K562 (cell line): ENCODE data around the gene SMS. TPM values are rescaled to one million over a fixed set of nuclear protein-coding genes. Genes with fewer than 3 reads are reported as not detected.

Experiments used
- ATAC-seq: fragments of 200-7000 bp; cut with Tn5 transposase; 3 replicates; pipeline ENCODE4 v1.9.1; 2020; ENCODE audit warnings: moderate library complexity
- BruUV-seq: library from RNA; stranded (reverse); fragments of 400-500 nt; replicated peaks from 2 replicates; lab custom pipeline; 2021; lab: Mats Ljungman, UMichigan
- CTCF ChIA-PET: fragments of 300-600 bp; formaldehyde crosslinking; extraction: SDS; loops from one replicate; lab custom pipeline; 2021; ENCODE audit warnings: low intra/inter-chr PET ratio; lab: Yijun Ruan, JAX
- POLR2A ChIA-PET: fragments of 300-600, 350-650 bp; sonication (Branson Sonifier 250); formaldehyde crosslinking; extraction: SDS; loops from one replicate; lab custom pipeline; 2021; ENCODE audit warnings: antibody characterized with exemption, inconsistent platforms; lab: Yijun Ruan, JAX
- DNase-seq, 4 experiments: peaks; one replicate each; pipeline versions ENCODE4 v3.0.0 to v3.0.0-alpha.2; 2011 to 2018; ENCODE audit warnings: low spot score in 3 of 4, mixed read lengths in 3 of 4; ENCODE audit errors: extremely low read depth in 1 of 4
- FAIRE-seq: peaks from 2 replicates; lab custom pipeline; 2011; peaks lifted over from hg19 to GRCh38; lab: Jason Lieb, UNC
- H2AFZ ChIP-seq: 2 replicates; pipeline ENCODE4 v1.6.0; 2011; ENCODE audit warnings: low read depth, low read length, control low read depth, inconsistent platforms
- H3K27ac ChIP-seq: fragments of 200-600 bp; 3 replicates; pipeline ENCODE4 v1.8.0; 2011; ENCODE audit warnings: low read depth, mild to moderate bottlenecking, control low read depth, inconsistent platforms, low read length, moderate library complexity, mixed read lengths; ENCODE audit errors: extremely low read depth
- H3K27me3 ChIP-seq, 2 experiments: fragments of 300-600 bp in 1 of 2; 2 replicates in 1 of 2; 3 replicates in 1 of 2; pipeline versions ENCODE4 v1.6.0 to v1.8.0; 2011; ENCODE audit warnings: inconsistent platforms in 2 of 2, low read length in 2 of 2, mild to moderate bottlenecking in 1 of 2, mixed read lengths in 1 of 2, moderate library complexity in 1 of 2; ENCODE audit not compliant: control insufficient read depth in 2 of 2, insufficient read depth in 2 of 2
- H3K36me3 ChIP-seq: fragments of 300-600 bp; 3 replicates; pipeline ENCODE4 v1.8.0; 2011; ENCODE audit warnings: mild to moderate bottlenecking, low read length, inconsistent platforms; ENCODE audit not compliant: control insufficient read depth, insufficient read depth
- H3K4me1 ChIP-seq, 2 experiments: fragments of 200-600 bp in 1 of 2; replicated peaks in 1 of 2; 2 replicates in 1 of 2; 3 replicates in 1 of 2; pipeline versions ENCODE4 v1.5.1 to v1.8.0; 2011; ENCODE audit warnings: inconsistent platforms in 2 of 2, low read length in 2 of 2, mild to moderate bottlenecking in 1 of 2, mixed read lengths in 1 of 2, moderate library complexity in 1 of 2; ENCODE audit not compliant: control insufficient read depth in 2 of 2, insufficient read depth in 2 of 2
- H3K4me2 ChIP-seq: 2 replicates; pipeline ENCODE4 v1.6.1; 2011; ENCODE audit warnings: low read length, control low read depth, inconsistent platforms, mixed read lengths; ENCODE audit not compliant: insufficient read depth
- H3K4me3 ChIP-seq: fragments of 200-600 bp; sonication (generic), shearing (Covaris generic); 2 replicates; pipeline ENCODE4 v1.5.1; 2016; ENCODE audit warnings: control low read depth, inconsistent platforms
- H3K79me2 ChIP-seq: fragments of 200-600 bp; 3 replicates; pipeline ENCODE4 v1.8.0; 2011; ENCODE audit warnings: low read length, inconsistent platforms; ENCODE audit not compliant: control insufficient read depth, insufficient read depth
- H3K9ac ChIP-seq, 2 experiments: 2 replicates each; pipeline versions ENCODE4 v1.6.0 to v1.6.1; 2011; ENCODE audit warnings: low read depth in 2 of 2, low read length in 2 of 2, control low read depth in 1 of 2, inconsistent platforms in 1 of 2, mild to moderate bottlenecking in 1 of 2, mixed read lengths in 1 of 2; ENCODE audit not compliant: insufficient read depth in 1 of 2
- H3K9me1 ChIP-seq: one replicate; pipeline ENCODE4 v1.6.0; 2011; ENCODE audit warnings: inconsistent platforms, mild to moderate bottlenecking, low read length, moderate library complexity; ENCODE audit not compliant: control insufficient read depth, insufficient read depth
- H3K9me3 ChIP-seq: replicated peaks from 2 replicates; pipeline ENCODE4 v1.5.1; 2011; ENCODE audit warnings: low read depth, low read length, inconsistent platforms; ENCODE audit not compliant: control insufficient read depth, insufficient read depth
- H4K20me1 ChIP-seq: replicated peaks from 2 replicates; pipeline ENCODE4 v1.6.1; 2011; ENCODE audit warnings: low read length, inconsistent platforms, mixed read lengths; ENCODE audit not compliant: control insufficient read depth, insufficient read depth
- CXXC5 ChIP-seq: fragments of 250-450 bp; sonication (Bioruptor Pico); IDR thresholded peaks from 2 replicates; pipeline ENCODE4 v1.8.0; 2022; ENCODE audit warnings: inconsistent platforms, mild to moderate bottlenecking, moderate library complexity
- GATAD2A ChIP-seq: fragments of 450-650 bp; IDR thresholded peaks from 2 replicates; pipeline ENCODE4 v1.6.1; 2017
- GATAD2B ChIP-seq: fragments of 450-650 bp; IDR thresholded peaks from 2 replicates; pipeline ENCODE4 v1.6.1; 2017; ENCODE audit warnings: mild to moderate bottlenecking, borderline replicate concordance
- HCFC1 ChIP-seq: IDR thresholded peaks from 2 replicates; pipeline ENCODE4 v1.6.1; 2012; ENCODE audit warnings: low read depth, low read length, improper control_type of control experiment
- MYC ChIP-seq, 2 experiments: fragments of 250-450 bp in 1 of 2; sonication (Bioruptor Pico) in 1 of 2; IDR thresholded peaks; 2 replicates each; pipeline versions ENCODE4 v1.5.1 to v1.6.1; 2012 to 2021; ENCODE audit warnings: low read depth in 2 of 2, borderline replicate concordance in 1 of 2, improper control_type of control experiment in 1 of 2, low read length in 1 of 2, mild to moderate bottlenecking in 1 of 2, moderate library complexity in 1 of 2
- RFX5 ChIP-seq: IDR thresholded peaks from 2 replicates; pipeline ENCODE4 v1.6.1; 2011; ENCODE audit warnings: low read depth, mild to moderate bottlenecking, improper control_type of control experiment, low read length
- ZNF764 ChIP-seq: fragments of 250-450 bp; sonication (Bioruptor Pico); IDR thresholded peaks from 2 replicates; pipeline ENCODE4 v1.4.0; 2020; ENCODE audit warnings: low read depth, mild to moderate bottlenecking, moderate library complexity
- WGBS: fragments of 100-300 bp; shearing (Covaris generic); methylation state at CpG from one replicate; pipeline ENCODE4 v1.1.6; 2016; ENCODE audit warnings: low coverage, mixed read lengths; ENCODE audit not compliant: insufficient coverage; ENCODE audit errors: missing lambda C conversion rate; 5-methylcytosine and 5-hydroxymethylcytosine counted together
- in situ Hi-C: fragments of 300-500 bp; cut with MboI; formaldehyde crosslinking; loops from 4 replicates; pipeline ENCODE4 v1.15.0; 2018; ENCODE audit warnings: inconsistent platforms, mixed read lengths
- intact Hi-C: fragments of 100-400 bp; cut with micrococcal nuclease; formaldehyde crosslinking; loops from 2 replicates; pipeline ENCODE4 v1.14.2; 2022
- polyA plus RNA-seq, 8 experiments: library from polyadenylated mRNA; depleted of rRNA in 4 of 8; stranded (reverse) in 5 of 8; unstranded in 3 of 8; fragments of >200 nt; fragmentation: Nextera tagmentation in 2 of 8; fragmentation: Illumina TruSeq in 1 of 8; extraction: Ambion mirVana in 2 of 8; extraction: Trizol in 1 of 8; gene quantifications; 2 replicates each; pipeline versions ENCODE4 v1.2.1 to v1.2.3, GENCODE V29; 2011 to 2014; ENCODE audit warnings: inconsistent platforms in 1 of 8, missing spikeins in 1 of 8
- total RNA-seq, 7 experiments: library from RNA; depleted of rRNA in 6 of 7; stranded (reverse); fragments of >200 nt in 6 of 7; fragmentation: Illumina TruSeq in 2 of 7; extraction: Trizol in 2 of 7; gene quantifications; 2 replicates each; pipeline versions ENCODE4 v1.2.1 to v1.2.3, GENCODE V29; 2011 to 2021; ENCODE audit warnings: low replicate concordance in 1 of 7
- TF ChIP-seq, protein P1 (sequence below): fragments of 450-650 bp; IDR thresholded peaks from 2 replicates; pipeline ENCODE4 v1.6.1; 2016; ENCODE audit warnings: mild to moderate bottlenecking
- TF ChIP-seq, protein P2 (sequence below): fragments of 450-650 bp; formaldehyde crosslinking; IDR thresholded peaks from 2 replicates; pipeline ENCODE4 v1.4.0; 2020; ENCODE audit warnings: mild to moderate bottlenecking

SMS gene
- total and polyA plus RNA-seq, 9 of the 15 experiments (the other 6 are each of a cell fraction or from before 2014, with no cell fraction given) = 71.1 to 193 (median 152) TPM

DNA sequence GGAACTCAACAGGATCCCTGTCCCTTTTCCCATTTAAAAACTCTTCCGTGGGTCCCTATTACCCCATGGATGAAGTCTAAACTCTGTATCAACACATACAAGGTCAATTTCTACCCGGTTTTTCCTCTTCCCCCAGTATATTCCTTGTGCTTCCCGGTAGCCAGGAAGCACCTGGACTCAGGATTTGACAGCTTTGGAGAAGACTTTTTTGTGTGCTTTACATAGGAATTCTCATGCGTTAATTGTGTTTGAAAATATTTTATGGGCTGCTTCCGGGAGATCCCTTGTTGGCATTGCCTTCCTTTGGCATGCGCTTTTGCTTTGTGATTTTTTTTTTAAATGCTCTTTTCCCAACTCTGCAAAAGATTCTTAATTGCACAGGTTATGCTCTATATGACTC is 7.2 kb downstream of the SMS start:
- Histone ChIP-seq H4K20me1 (peaks cover 13% of the 10 kb centered on the region), H2AFZ (no peak overlapping the region), H3K4me1 (peaks cover 3 to 33% of the 10 kb centered on the region in 2 experiments; a peak in 4 of 5 replicates), H3K27me3 (no peaks in the 10 kb centered on the region), H3K9me3 (no peaks in the 10 kb centered on the region), H3K79me2 (peaks cover 98% of the 10 kb centered on the region), H3K9ac (no peak overlapping the region), H3K36me3 (peaks cover 23% of the 10 kb centered on the region; the same call in 2 of the 3 replicates), H3K27ac (no peak overlapping the region), H3K4me3 (no peak overlapping the region), H3K9me1 (no peaks in the 10 kb centered on the region), H3K4me2 (no peak overlapping the region)
- ATAC-seq (no peak), DNase-seq (no peak), FAIRE-seq (no peak)
- BruUV-seq = no TSS peak
- intact Hi-C loops = no loop called here
- TF ChIP-seq GATAD2A (no peak), CXXC5 (CRISPR knock-in tag) (no peak), ZNF764 (no peak), RFX5 (no peak), HCFC1 (no peak), MYC (IDR thresholded peaks at IDR 0.05; ENCODE audit: low read depth, low read length) (no peak), MYC (CRISPR knock-in tag; IDR thresholded peaks at IDR 0.05; ENCODE audit: borderline replicate concordance, low read depth) (no peak), GATAD2B (no peak)
- TF ChIP-seq, protein P1, sequence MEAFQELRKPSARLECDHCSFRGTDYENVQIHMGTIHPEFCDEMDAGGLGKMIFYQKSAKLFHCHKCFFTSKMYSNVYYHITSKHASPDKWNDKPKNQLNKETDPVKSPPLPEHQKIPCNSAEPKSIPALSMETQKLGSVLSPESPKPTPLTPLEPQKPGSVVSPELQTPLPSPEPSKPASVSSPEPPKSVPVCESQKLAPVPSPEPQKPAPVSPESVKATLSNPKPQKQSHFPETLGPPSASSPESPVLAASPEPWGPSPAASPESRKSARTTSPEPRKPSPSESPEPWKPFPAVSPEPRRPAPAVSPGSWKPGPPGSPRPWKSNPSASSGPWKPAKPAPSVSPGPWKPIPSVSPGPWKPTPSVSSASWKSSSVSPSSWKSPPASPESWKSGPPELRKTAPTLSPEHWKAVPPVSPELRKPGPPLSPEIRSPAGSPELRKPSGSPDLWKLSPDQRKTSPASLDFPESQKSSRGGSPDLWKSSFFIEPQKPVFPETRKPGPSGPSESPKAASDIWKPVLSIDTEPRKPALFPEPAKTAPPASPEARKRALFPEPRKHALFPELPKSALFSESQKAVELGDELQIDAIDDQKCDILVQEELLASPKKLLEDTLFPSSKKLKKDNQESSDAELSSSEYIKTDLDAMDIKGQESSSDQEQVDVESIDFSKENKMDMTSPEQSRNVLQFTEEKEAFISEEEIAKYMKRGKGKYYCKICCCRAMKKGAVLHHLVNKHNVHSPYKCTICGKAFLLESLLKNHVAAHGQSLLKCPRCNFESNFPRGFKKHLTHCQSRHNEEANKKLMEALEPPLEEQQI = no peak
- TF ChIP-seq, protein P2, sequence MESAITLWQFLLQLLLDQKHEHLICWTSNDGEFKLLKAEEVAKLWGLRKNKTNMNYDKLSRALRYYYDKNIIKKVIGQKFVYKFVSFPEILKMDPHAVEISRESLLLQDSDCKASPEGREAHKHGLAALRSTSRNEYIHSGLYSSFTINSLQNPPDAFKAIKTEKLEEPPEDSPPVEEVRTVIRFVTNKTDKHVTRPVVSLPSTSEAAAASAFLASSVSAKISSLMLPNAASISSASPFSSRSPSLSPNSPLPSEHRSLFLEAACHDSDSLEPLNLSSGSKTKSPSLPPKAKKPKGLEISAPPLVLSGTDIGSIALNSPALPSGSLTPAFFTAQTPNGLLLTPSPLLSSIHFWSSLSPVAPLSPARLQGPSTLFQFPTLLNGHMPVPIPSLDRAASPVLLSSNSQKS (CRISPR knock-in tag) = no peak
- POLR2A ChIA-PET = no interaction called here
- in situ Hi-C loops = no loop called here
- WGBS = 53% methylated on average over 5 of the region's 6 CpGs
- CTCF ChIA-PET = no interaction called here
